Measurements from ENCODE around the gene MGLL.

Gene MGLL

GRCh38 chr3:127710155-127710941 lies 112.0 kb downstream of the MGLL start:
- Histone ChIP-seq H3K9me2 (replicated peaks; ENCODE audit: insufficient read depth, low read length) (no peaks in the 10 kb centered on the region), H3F3A (ENCODE audit: insufficient read depth, low read length) (no peaks in the 10 kb centered on the region), H3K36me3 (replicated peaks; ENCODE audit: insufficient read depth, low read length) (no peaks in the 10 kb centered on the region), H3K4me2 (ENCODE audit: low read depth, low read length) (no peak overlapping the region), H3K4me3 (ENCODE audit: low read length) (no peak overlapping the region), H3K9ac (ENCODE audit: low read length) (no peak overlapping the region), H3K27me3 (replicated peaks; ENCODE audit: insufficient read depth, low read length) (no peaks in the 10 kb centered on the region), H3K9me3 (replicated peaks; ENCODE audit: insufficient read depth, low read length) (no peaks in the 10 kb centered on the region), H4K20me1 (ENCODE audit: insufficient read depth, low read length) (no peaks in the 10 kb centered on the region), H3K79me2 (ENCODE audit: low read length) (no peaks in the 10 kb centered on the region), H2AFZ (ENCODE audit: low read length) (no peak overlapping the region), H3K27ac (ENCODE audit: low read length) (no peak overlapping the region), H3K4me1 (ENCODE audit: low read length) (no peaks in the 10 kb centered on the region)
- no peak for DNase-seq
- no peak for TF ChIP-seq EZH2phosphoT487 (IDR thresholded peaks at IDR 0.05; ENCODE audit: low read length)
- TF ChIP-seq EZH2 (optimal IDR thresholded peaks at IDR 0.05; ENCODE audit: low read depth, low read length), result no peak
- no peak for TF ChIP-seq CTCF (IDR thresholded peaks at IDR 0.05; ENCODE audit: low read length)

DNA sequence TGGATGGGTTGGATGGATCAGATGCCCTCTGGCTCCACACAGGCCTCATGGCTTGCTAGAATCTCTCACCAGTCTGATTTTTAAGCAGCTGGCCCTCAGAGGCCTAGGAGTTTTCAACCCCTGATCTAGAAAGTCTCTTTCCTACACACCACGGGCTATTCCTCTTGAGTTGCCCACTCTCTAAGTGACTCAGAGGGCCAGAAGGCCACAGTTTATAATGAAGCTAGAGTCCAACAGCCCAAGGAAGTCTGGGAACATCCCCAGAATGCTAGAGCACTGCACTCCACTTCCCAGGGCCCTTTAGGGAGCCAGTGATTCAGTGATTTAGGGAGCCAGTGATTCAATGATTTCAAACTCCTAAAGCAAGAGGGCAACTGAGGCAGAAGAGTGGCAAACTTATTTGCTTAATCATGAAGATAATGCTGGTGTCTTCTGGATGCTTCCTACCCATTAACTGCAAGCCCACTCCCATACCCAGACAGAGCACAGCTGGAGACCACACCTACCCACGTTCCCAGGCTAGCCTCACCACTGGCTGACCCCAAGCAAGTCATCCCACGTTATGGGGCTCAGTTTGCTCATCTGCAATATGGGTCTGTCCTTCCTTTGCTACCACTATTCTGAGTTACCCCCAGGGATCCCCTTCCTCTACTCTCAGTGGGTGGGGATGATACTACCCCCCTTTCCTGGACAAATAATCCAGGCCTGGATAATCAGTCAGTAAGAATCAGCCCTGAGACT lies 112.8 kb downstream of the MGLL start:
- H3K27me3 ChIP-seq (replicated peaks; ENCODE audit: insufficient read depth, low read length), result no peaks in the 10 kb centered on the region
- H3K4me2 ChIP-seq (ENCODE audit: low read depth, low read length), result no peak overlapping the region
- H2AFZ ChIP-seq (ENCODE audit: low read length), result no peak overlapping the region
- H3K4me1 ChIP-seq (ENCODE audit: low read length), result no peaks in the 10 kb centered on the region
- no peaks in the 10 kb centered on the region for H3K36me3 ChIP-seq (replicated peaks; ENCODE audit: insufficient read depth, low read length)
- H3K9me3 ChIP-seq (replicated peaks; ENCODE audit: insufficient read depth, low read length), result no peaks in the 10 kb centered on the region
- H3F3A ChIP-seq (ENCODE audit: insufficient read depth, low read length), result no peaks in the 10 kb centered on the region
- DNase-seq, result no peak
- H3K9ac ChIP-seq (ENCODE audit: low read length), result no peak overlapping the region
- H3K27ac ChIP-seq (ENCODE audit: low read length), result no peak overlapping the region
- no peak overlapping the region for H3K4me3 ChIP-seq (ENCODE audit: low read length)
- TF ChIP-seq CTCF (IDR thresholded peaks at IDR 0.05; ENCODE audit: low read length), result no peak
- TF ChIP-seq EZH2phosphoT487 (IDR thresholded peaks at IDR 0.05; ENCODE audit: low read length), result no peak
- no peak for TF ChIP-seq EZH2 (optimal IDR thresholded peaks at IDR 0.05; ENCODE audit: low read depth, low read length)
- H4K20me1 ChIP-seq (ENCODE audit: insufficient read depth, low read length), result no peaks in the 10 kb centered on the region
- no peaks in the 10 kb centered on the region for H3K79me2 ChIP-seq (ENCODE audit: low read length)
- no peaks in the 10 kb centered on the region for H3K9me2 ChIP-seq (replicated peaks; ENCODE audit: insufficient read depth, low read length)

DNA sequence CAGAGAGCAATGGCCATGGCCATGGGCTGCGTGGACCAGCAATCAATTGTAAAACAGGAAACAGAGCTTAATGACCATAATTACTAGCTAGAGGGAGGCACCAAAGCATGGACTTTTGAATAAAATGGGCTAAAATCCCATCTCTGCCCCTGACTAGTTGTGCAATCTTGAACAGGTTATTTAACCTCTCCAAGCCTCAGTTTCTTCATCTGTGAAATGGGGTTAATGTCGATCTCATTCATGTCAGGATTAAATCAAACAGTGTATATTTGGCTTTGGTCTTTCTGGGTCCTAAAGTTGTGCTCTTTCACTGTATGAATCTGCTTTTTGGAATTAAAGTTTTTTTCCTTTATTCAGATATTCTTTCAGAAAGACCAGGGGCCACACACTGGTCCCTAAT lies 113.5 kb downstream of the MGLL start:
- Histone ChIP-seq H3K27ac (ENCODE audit: low read length) (no peak overlapping the region), H2AFZ (ENCODE audit: low read length) (no peak overlapping the region), H3K9me2 (replicated peaks; ENCODE audit: insufficient read depth, low read length) (no peaks in the 10 kb centered on the region), H3K79me2 (ENCODE audit: low read length) (no peaks in the 10 kb centered on the region), H3K4me3 (ENCODE audit: low read length) (no peak overlapping the region), H3K36me3 (replicated peaks; ENCODE audit: insufficient read depth, low read length) (no peaks in the 10 kb centered on the region), H3K27me3 (replicated peaks; ENCODE audit: insufficient read depth, low read length) (no peaks in the 10 kb centered on the region), H3K4me2 (ENCODE audit: low read depth, low read length) (no peak overlapping the region), H3K4me1 (ENCODE audit: low read length) (no peaks in the 10 kb centered on the region), H4K20me1 (ENCODE audit: insufficient read depth, low read length) (no peaks in the 10 kb centered on the region), H3F3A (ENCODE audit: insufficient read depth, low read length) (no peaks in the 10 kb centered on the region), H3K9me3 (replicated peaks; ENCODE audit: insufficient read depth, low read length) (no peaks in the 10 kb centered on the region), H3K9ac (ENCODE audit: low read length) (no peak overlapping the region)
- TF ChIP-seq EZH2phosphoT487 (IDR thresholded peaks at IDR 0.05; ENCODE audit: low read length) (no peak), EZH2 (optimal IDR thresholded peaks at IDR 0.05; ENCODE audit: low read depth, low read length) (no peak), CTCF (IDR thresholded peaks at IDR 0.05; ENCODE audit: low read length) (no peak)
- no peak for DNase-seq

Measured in MM.1S (cell line).